K562 (cell line): ENCODE measurements around the gene MBP. TPM values are rescaled to one million over a fixed set of nuclear protein-coding genes. Genes with fewer than 3 reads are reported as not detected.

Experiments
- ATAC-seq: fragments of 200-7000 bp; cut with Tn5 transposase; 3 replicates; pipeline ENCODE4 v1.9.1; 2020; ENCODE audit warnings: moderate library complexity
- BruUV-seq: library from RNA; stranded (reverse); fragments of 400-500 nt; replicated peaks from 2 replicates; lab custom pipeline; 2021; lab: Mats Ljungman, UMichigan
- CTCF ChIA-PET: fragments of 300-600 bp; formaldehyde crosslinking; extraction: SDS; loops from one replicate; lab custom pipeline; 2021; ENCODE audit warnings: low intra/inter-chr PET ratio; lab: Yijun Ruan, JAX
- POLR2A ChIA-PET: fragments of 300-600, 350-650 bp; sonication (Branson Sonifier 250); formaldehyde crosslinking; extraction: SDS; loops from one replicate; lab custom pipeline; 2021; ENCODE audit warnings: antibody characterized with exemption, inconsistent platforms; lab: Yijun Ruan, JAX
- DNase-seq, 4 experiments: peaks; one replicate each; pipeline versions ENCODE4 v3.0.0 to v3.0.0-alpha.2; 2011 to 2018; ENCODE audit warnings: low spot score in 3 of 4, mixed read lengths in 3 of 4; ENCODE audit errors: extremely low read depth in 1 of 4
- FAIRE-seq: peaks from 2 replicates; lab custom pipeline; 2011; peaks lifted over from hg19 to GRCh38; lab: Jason Lieb, UNC
- H2AFZ ChIP-seq: 2 replicates; pipeline ENCODE4 v1.6.0; 2011; ENCODE audit warnings: low read depth, low read length, control low read depth, inconsistent platforms
- H3K27ac ChIP-seq: fragments of 200-600 bp; 3 replicates; pipeline ENCODE4 v1.8.0; 2011; ENCODE audit warnings: low read depth, mild to moderate bottlenecking, control low read depth, inconsistent platforms, low read length, moderate library complexity, mixed read lengths; ENCODE audit errors: extremely low read depth
- H3K27me3 ChIP-seq, 2 experiments: fragments of 300-600 bp in 1 of 2; 2 replicates in 1 of 2; 3 replicates in 1 of 2; pipeline versions ENCODE4 v1.6.0 to v1.8.0; 2011; ENCODE audit warnings: inconsistent platforms in 2 of 2, low read length in 2 of 2, mild to moderate bottlenecking in 1 of 2, mixed read lengths in 1 of 2, moderate library complexity in 1 of 2; ENCODE audit not compliant: control insufficient read depth in 2 of 2, insufficient read depth in 2 of 2
- H3K36me3 ChIP-seq: fragments of 300-600 bp; 3 replicates; pipeline ENCODE4 v1.8.0; 2011; ENCODE audit warnings: mild to moderate bottlenecking, low read length, inconsistent platforms; ENCODE audit not compliant: control insufficient read depth, insufficient read depth
- H3K4me1 ChIP-seq, 2 experiments: fragments of 200-600 bp in 1 of 2; replicated peaks in 1 of 2; 2 replicates in 1 of 2; 3 replicates in 1 of 2; pipeline versions ENCODE4 v1.5.1 to v1.8.0; 2011; ENCODE audit warnings: inconsistent platforms in 2 of 2, low read length in 2 of 2, mild to moderate bottlenecking in 1 of 2, mixed read lengths in 1 of 2, moderate library complexity in 1 of 2; ENCODE audit not compliant: control insufficient read depth in 2 of 2, insufficient read depth in 2 of 2
- H3K4me2 ChIP-seq: 2 replicates; pipeline ENCODE4 v1.6.1; 2011; ENCODE audit warnings: low read length, control low read depth, inconsistent platforms, mixed read lengths; ENCODE audit not compliant: insufficient read depth
- H3K4me3 ChIP-seq: fragments of 200-600 bp; sonication (generic), shearing (Covaris generic); 2 replicates; pipeline ENCODE4 v1.5.1; 2016; ENCODE audit warnings: control low read depth, inconsistent platforms
- H3K79me2 ChIP-seq: fragments of 200-600 bp; 3 replicates; pipeline ENCODE4 v1.8.0; 2011; ENCODE audit warnings: low read length, inconsistent platforms; ENCODE audit not compliant: control insufficient read depth, insufficient read depth
- H3K9ac ChIP-seq, 2 experiments: 2 replicates each; pipeline versions ENCODE4 v1.6.0 to v1.6.1; 2011; ENCODE audit warnings: low read depth in 2 of 2, low read length in 2 of 2, control low read depth in 1 of 2, inconsistent platforms in 1 of 2, mild to moderate bottlenecking in 1 of 2, mixed read lengths in 1 of 2; ENCODE audit not compliant: insufficient read depth in 1 of 2
- H3K9me1 ChIP-seq: one replicate; pipeline ENCODE4 v1.6.0; 2011; ENCODE audit warnings: inconsistent platforms, mild to moderate bottlenecking, low read length, moderate library complexity; ENCODE audit not compliant: control insufficient read depth, insufficient read depth
- H3K9me3 ChIP-seq: replicated peaks from 2 replicates; pipeline ENCODE4 v1.5.1; 2011; ENCODE audit warnings: low read depth, low read length, inconsistent platforms; ENCODE audit not compliant: control insufficient read depth, insufficient read depth
- H4K20me1 ChIP-seq: replicated peaks from 2 replicates; pipeline ENCODE4 v1.6.1; 2011; ENCODE audit warnings: low read length, inconsistent platforms, mixed read lengths; ENCODE audit not compliant: control insufficient read depth, insufficient read depth
- AFF1 ChIP-seq, 2 experiments: fragments of 450-650 bp; IDR thresholded peaks; 2 replicates each; pipeline ENCODE4 v1.6.1; 2018; ENCODE audit warnings: mild to moderate bottlenecking in 2 of 2, low read depth in 1 of 2; ENCODE audit not compliant: partially characterized antibody in 2 of 2
- CBFA2T3 ChIP-seq: fragments of 450-650 bp; IDR thresholded peaks from 2 replicates; pipeline ENCODE4 v1.6.1; 2017
- DACH1 ChIP-seq: fragments of 450-650 bp; IDR thresholded peaks from 2 replicates; pipeline ENCODE4 v1.6.1; 2018; ENCODE audit not compliant: partially characterized antibody
- GTF3C2 ChIP-seq: IDR thresholded peaks from 3 replicates; pipeline ENCODE4 v1.6.1; 2011; ENCODE audit warnings: borderline replicate concordance, mild to moderate bottlenecking, moderate library complexity; ENCODE audit not compliant: insufficient read length; ENCODE audit errors: extremely low read depth
- HMG20B ChIP-seq: fragments of 250-450 bp; sonication (Bioruptor Pico); IDR thresholded peaks from 2 replicates; pipeline ENCODE4 v1.5.0; 2021; ENCODE audit warnings: mild to moderate bottlenecking
- HSF4 ChIP-seq: fragments of 250-450 bp; sonication (Bioruptor Pico); IDR thresholded peaks from 2 replicates; pipeline ENCODE4 v2.1.2; 2022; ENCODE audit warnings: mild to moderate bottlenecking, moderate library complexity, borderline replicate concordance
- NFRKB ChIP-seq: fragments of 450-650 bp; IDR thresholded peaks from 2 replicates; pipeline ENCODE4 v1.6.1; 2016; ENCODE audit warnings: low read depth
- PHF20 ChIP-seq: fragments of 450-650 bp; IDR thresholded peaks from 2 replicates; pipeline ENCODE4 v1.6.1; 2018; ENCODE audit not compliant: partially characterized antibody
- POLR2G ChIP-seq: fragments of 200-400 bp; formaldehyde crosslinking; IDR thresholded peaks from 2 replicates; pipeline ENCODE4 v1.6.1; 2017; ENCODE audit warnings: low read depth, mild to moderate bottlenecking, antibody characterized with exemption, low read length, moderate library complexity
- RBM17 ChIP-seq: fragments of 200-400 bp; formaldehyde crosslinking; IDR thresholded peaks from 2 replicates; pipeline ENCODE4 v1.6.1; 2017; ENCODE audit warnings: low read depth, mild to moderate bottlenecking, low read length, borderline replicate concordance
- ZBTB8A ChIP-seq: fragments of 450-650 bp; IDR thresholded peaks from 2 replicates; pipeline ENCODE4 v1.6.1; 2018; ENCODE audit warnings: mild to moderate bottlenecking, moderate library complexity; ENCODE audit not compliant: partially characterized antibody
- ZNF217 ChIP-seq: sonication (generic); formaldehyde crosslinking; IDR thresholded peaks from 2 replicates; pipeline ENCODE4 v1.8.0; 2022; ENCODE audit warnings: mild to moderate bottlenecking, missing genetic modification reagents
- ZNF408 ChIP-seq: fragments of 250-450 bp; sonication (Bioruptor Pico); IDR thresholded peaks from 2 replicates; pipeline ENCODE4 v1.4.0; 2020; ENCODE audit warnings: low read depth, mild to moderate bottlenecking, moderate library complexity
- ZNF561 ChIP-seq: fragments of 450-650 bp; formaldehyde crosslinking; conservative IDR thresholded peaks from 2 replicates; pipeline ENCODE4 v1.4.0; 2020; ENCODE audit warnings: mild to moderate bottlenecking, moderate library complexity
- ZNF586 ChIP-seq: fragments of 450-650 bp; formaldehyde crosslinking; conservative IDR thresholded peaks from 2 replicates; pipeline ENCODE4 v1.4.0; 2020; ENCODE audit warnings: mild to moderate bottlenecking, moderate library complexity
- ZNF76 ChIP-seq: fragments of 250-450 bp; sonication (Bioruptor Pico); IDR thresholded peaks from 2 replicates; pipeline ENCODE4 v1.4.0; 2020; ENCODE audit warnings: mild to moderate bottlenecking, moderate library complexity, borderline replicate concordance
- WGBS: fragments of 100-300 bp; shearing (Covaris generic); methylation state at CpG from one replicate; pipeline ENCODE4 v1.1.6; 2016; ENCODE audit warnings: low coverage, mixed read lengths; ENCODE audit not compliant: insufficient coverage; ENCODE audit errors: missing lambda C conversion rate; 5-methylcytosine and 5-hydroxymethylcytosine counted together
- in situ Hi-C: fragments of 300-500 bp; cut with MboI; formaldehyde crosslinking; loops from 4 replicates; pipeline ENCODE4 v1.15.0; 2018; ENCODE audit warnings: inconsistent platforms, mixed read lengths
- intact Hi-C: fragments of 100-400 bp; cut with micrococcal nuclease; formaldehyde crosslinking; loops from 2 replicates; pipeline ENCODE4 v1.14.2; 2022
- polyA plus RNA-seq, 8 experiments: library from polyadenylated mRNA; depleted of rRNA in 4 of 8; stranded (reverse) in 5 of 8; unstranded in 3 of 8; fragments of >200 nt; fragmentation: Nextera tagmentation in 2 of 8; fragmentation: Illumina TruSeq in 1 of 8; extraction: Ambion mirVana in 2 of 8; extraction: Trizol in 1 of 8; gene quantifications; 2 replicates each; pipeline versions ENCODE4 v1.2.1 to v1.2.3, GENCODE V29; 2011 to 2014; ENCODE audit warnings: inconsistent platforms in 1 of 8, missing spikeins in 1 of 8
- total RNA-seq, 7 experiments: library from RNA; depleted of rRNA in 6 of 7; stranded (reverse); fragments of >200 nt in 6 of 7; fragmentation: Illumina TruSeq in 2 of 7; extraction: Trizol in 2 of 7; gene quantifications; 2 replicates each; pipeline versions ENCODE4 v1.2.1 to v1.2.3, GENCODE V29; 2011 to 2021; ENCODE audit warnings: low replicate concordance in 1 of 7

MBP gene
- total and polyA plus RNA-seq, 9 of the 15 experiments (the other 6 are each of a cell fraction or from before 2014, with no cell fraction given) = 0.09 TPM; not detected in 8

GRCh38 chr18:76994086-76994654 lies 138.4 kb downstream of the MBP start:
- ChIA-PET CTCF (no interaction called here), POLR2A (no interaction called here)
- DNase-seq (no peak), FAIRE-seq (no peak), ATAC-seq (no peak)
- Histone ChIP-seq H3K9ac (no peak overlapping the region), H3K9me3 (no peaks in the 10 kb centered on the region), H3K36me3 (no peaks in the 10 kb centered on the region), H3K79me2 (no peaks in the 10 kb centered on the region), H3K9me1 (no peaks in the 10 kb centered on the region), H3K27me3 (peaks cover 22 to 64% of the 10 kb centered on the region in 2 experiments; a peak in 4 of 5 replicates), H3K4me3 (no peak overlapping the region), H2AFZ (no peak overlapping the region), H4K20me1 (no peaks in the 10 kb centered on the region; the same call in 1 of the 2 replicates), H3K4me2 (no peak overlapping the region), H3K4me1 (no peaks in the 10 kb centered on the region; a peak in 1 of 5 replicates), H3K27ac (no peak overlapping the region)
- TF ChIP-seq HSF4 (no peak), CBFA2T3 (no peak), ZNF561 (CRISPR knock-in tag) (no peak), ZNF217 (CRISPR knock-in tag) (no peak), RBM17 (no peak), GTF3C2 (no peak), ZNF76 (CRISPR knock-in tag) (no peak), ZBTB8A (no peak), HMG20B (no peak), PHF20 (no peak), ZNF408 (CRISPR knock-in tag) (no peak), POLR2G (no peak), AFF1 (IDR thresholded peaks at IDR 0.05; ENCODE audit: low read depth in 1 of 2, partially characterized antibody in 2 of 2) (no peak), NFRKB (no peak), ZNF586 (no peak), DACH1 (no peak)
- intact Hi-C loops = no loop called here
- no TSS peak for BruUV-seq
- in situ Hi-C loops = no loop called here
- 0% methylated on average over 8 of the region's 8 CpGs for WGBS
